ENCODE measurements around the gene ARHGAP26.

DNA sequence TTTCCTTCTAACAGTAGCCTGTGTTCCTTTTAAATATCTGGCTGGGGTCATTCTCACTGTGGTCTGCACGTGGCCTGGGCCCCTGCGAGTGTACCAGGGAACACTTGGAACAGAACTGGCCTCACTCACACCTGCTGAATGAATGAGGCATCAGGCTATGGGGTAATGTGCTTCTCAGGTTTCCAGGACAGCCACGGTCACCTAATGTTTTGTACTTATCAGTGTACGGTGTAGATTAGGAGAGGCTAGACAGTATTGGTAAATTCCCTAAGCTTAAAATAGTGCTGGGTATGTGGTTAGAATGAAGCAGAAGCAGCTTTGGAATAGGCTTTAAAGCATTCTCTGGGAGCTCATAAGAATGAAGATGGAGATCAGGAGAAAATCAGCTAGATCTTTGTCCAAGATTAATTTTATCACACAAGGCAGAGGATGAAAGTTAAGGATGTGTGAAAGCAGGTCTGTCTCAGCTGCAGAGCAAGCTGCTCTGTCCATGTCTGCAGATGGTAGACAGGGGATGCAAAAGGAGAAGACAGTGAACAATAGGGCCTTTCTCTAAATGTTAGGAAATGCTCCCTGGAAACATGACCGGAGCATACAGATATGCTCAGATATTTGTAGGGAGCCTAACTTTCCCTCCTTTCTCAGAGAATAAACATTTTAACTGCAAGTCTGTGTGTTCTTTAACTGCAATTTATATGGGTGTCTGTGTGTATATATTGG lies 365.8 kb downstream of the ARHGAP26 start:
- TF ChIP-seq, protein P1, sequence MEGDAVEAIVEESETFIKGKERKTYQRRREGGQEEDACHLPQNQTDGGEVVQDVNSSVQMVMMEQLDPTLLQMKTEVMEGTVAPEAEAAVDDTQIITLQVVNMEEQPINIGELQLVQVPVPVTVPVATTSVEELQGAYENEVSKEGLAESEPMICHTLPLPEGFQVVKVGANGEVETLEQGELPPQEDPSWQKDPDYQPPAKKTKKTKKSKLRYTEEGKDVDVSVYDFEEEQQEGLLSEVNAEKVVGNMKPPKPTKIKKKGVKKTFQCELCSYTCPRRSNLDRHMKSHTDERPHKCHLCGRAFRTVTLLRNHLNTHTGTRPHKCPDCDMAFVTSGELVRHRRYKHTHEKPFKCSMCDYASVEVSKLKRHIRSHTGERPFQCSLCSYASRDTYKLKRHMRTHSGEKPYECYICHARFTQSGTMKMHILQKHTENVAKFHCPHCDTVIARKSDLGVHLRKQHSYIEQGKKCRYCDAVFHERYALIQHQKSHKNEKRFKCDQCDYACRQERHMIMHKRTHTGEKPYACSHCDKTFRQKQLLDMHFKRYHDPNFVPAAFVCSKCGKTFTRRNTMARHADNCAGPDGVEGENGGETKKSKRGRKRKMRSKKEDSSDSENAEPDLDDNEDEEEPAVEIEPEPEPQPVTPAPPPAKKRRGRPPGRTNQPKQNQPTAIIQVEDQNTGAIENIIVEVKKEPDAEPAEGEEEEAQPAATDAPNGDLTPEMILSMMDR (conservative IDR thresholded peaks at IDR 0.05; ENCODE audit: low read depth, low read length): no peak
- TF ChIP-seq CEBPB (IDR thresholded peaks at IDR 0.05; ENCODE audit: low read depth, low read length) (no peak), POLR2A (IDR thresholded peaks at IDR 0.05; ENCODE audit: low read depth, low read length) (no peak), RFX5 (IDR thresholded peaks at IDR 0.05; ENCODE audit: low read depth, low read length) (no peak), RAD21 (IDR thresholded peaks at IDR 0.05; ENCODE audit: low read length) (no peak), FOS (IDR thresholded peaks at IDR 0.05; ENCODE audit: low read depth, low read length) (no peak), BHLHE40 (IDR thresholded peaks at IDR 0.05; ENCODE audit: low read depth, low read length) (no peak), RCOR1 (IDR thresholded peaks at IDR 0.05; ENCODE audit: insufficient replicate concordance, low read length) (no peak), CHD1 (IDR thresholded peaks at IDR 0.05; ENCODE audit: low read depth, low read length) (no peak), MAZ (IDR thresholded peaks at IDR 0.05; ENCODE audit: borderline replicate concordance, low read depth, low read length) (no peak), SMC3 (IDR thresholded peaks at IDR 0.05; ENCODE audit: low read depth, low read length) (no peak), MAFK (IDR thresholded peaks at IDR 0.05; ENCODE audit: low read depth, low read length) (no peak)
- TF ChIP-seq, protein P2, sequence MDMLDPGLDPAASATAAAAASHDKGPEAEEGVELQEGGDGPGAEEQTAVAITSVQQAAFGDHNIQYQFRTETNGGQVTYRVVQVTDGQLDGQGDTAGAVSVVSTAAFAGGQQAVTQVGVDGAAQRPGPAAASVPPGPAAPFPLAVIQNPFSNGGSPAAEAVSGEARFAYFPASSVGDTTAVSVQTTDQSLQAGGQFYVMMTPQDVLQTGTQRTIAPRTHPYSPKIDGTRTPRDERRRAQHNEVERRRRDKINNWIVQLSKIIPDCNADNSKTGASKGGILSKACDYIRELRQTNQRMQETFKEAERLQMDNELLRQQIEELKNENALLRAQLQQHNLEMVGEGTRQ (IDR thresholded peaks at IDR 0.05; ENCODE audit: low read depth, low read length): no peak
- TF ChIP-seq, protein P3, sequence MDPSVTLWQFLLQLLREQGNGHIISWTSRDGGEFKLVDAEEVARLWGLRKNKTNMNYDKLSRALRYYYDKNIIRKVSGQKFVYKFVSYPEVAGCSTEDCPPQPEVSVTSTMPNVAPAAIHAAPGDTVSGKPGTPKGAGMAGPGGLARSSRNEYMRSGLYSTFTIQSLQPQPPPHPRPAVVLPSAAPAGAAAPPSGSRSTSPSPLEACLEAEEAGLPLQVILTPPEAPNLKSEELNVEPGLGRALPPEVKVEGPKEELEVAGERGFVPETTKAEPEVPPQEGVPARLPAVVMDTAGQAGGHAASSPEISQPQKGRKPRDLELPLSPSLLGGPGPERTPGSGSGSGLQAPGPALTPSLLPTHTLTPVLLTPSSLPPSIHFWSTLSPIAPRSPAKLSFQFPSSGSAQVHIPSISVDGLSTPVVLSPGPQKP (IDR thresholded peaks at IDR 0.05; ENCODE audit: borderline replicate concordance, low read depth, low read length): no peak
